SU-DHL-6 (cell line): ENCODE results near the gene TFDP2.

ENCODE experiments used
- H2AFZ ChIP-seq: fragments of 200-600 bp; sonication (generic); 2 replicates; pipeline ENCODE4 v1.6.1; 2014; ENCODE audit warnings: low read depth, mild to moderate bottlenecking, moderate library complexity, mixed read lengths, antibody characterized with exemption, low read length; ENCODE audit not compliant: severe bottlenecking
- H3F3A ChIP-seq: fragments of 200-600 bp; shearing (Covaris generic); 2 replicates; pipeline ENCODE4 v1.6.0; 2016; ENCODE audit warnings: antibody characterized with exemption, mild to moderate bottlenecking; ENCODE audit not compliant: insufficient read depth
- H3K27ac ChIP-seq: fragments of 200-600 bp; sonication (generic); 2 replicates; pipeline ENCODE4 v1.5.1; 2016; ENCODE audit warnings: low read depth, mild to moderate bottlenecking, low read length, moderate library complexity, mixed read lengths
- H3K27me3 ChIP-seq: fragments of 200-600 bp; sonication (generic), shearing (Covaris generic); 2 replicates; pipeline ENCODE4 v1.6.0; 2014; ENCODE audit warnings: mild to moderate bottlenecking, low read length
- H3K36me3 ChIP-seq: fragments of 200-600 bp; sonication (generic); 2 replicates; pipeline ENCODE4 v1.6.1; 2014; ENCODE audit warnings: mild to moderate bottlenecking, low read length, mixed read lengths
- H3K4me2 ChIP-seq: fragments of 300-600, 200-600 bp; shearing (Covaris generic), sonication (generic); 2 replicates; pipeline ENCODE4 v1.6.0; 2014; ENCODE audit warnings: low read length, low read depth, mild to moderate bottlenecking; ENCODE audit not compliant: poor library complexity, severe bottlenecking
- H3K4me3 ChIP-seq: fragments of 200-600 bp; sonication (generic); 2 replicates; pipeline ENCODE4 v1.5.1; 2014; ENCODE audit warnings: antibody characterized with exemption, low read length, mild to moderate bottlenecking, mixed read lengths; ENCODE audit not compliant: insufficient read depth, poor library complexity, severe bottlenecking
- H3K79me2 ChIP-seq: fragments of 200-600 bp; sonication (generic); 2 replicates; pipeline ENCODE4 v1.6.1; 2014; ENCODE audit warnings: mild to moderate bottlenecking, low read length, moderate library complexity; ENCODE audit not compliant: insufficient read depth
- H3K9ac ChIP-seq: fragments of 200-600 bp; sonication (generic); 2 replicates; pipeline ENCODE4 v1.7.0; 2014; ENCODE audit warnings: mild to moderate bottlenecking, low read length
- H3K9me2 ChIP-seq: fragments of 200-600 bp; sonication (generic); replicated peaks from 2 replicates; pipeline ENCODE4 v1.6.1; 2014; ENCODE audit warnings: low read length; ENCODE audit not compliant: insufficient read depth
- H3K9me3 ChIP-seq: fragments of 200-600 bp; sonication (generic); 2 replicates; pipeline ENCODE4 v1.6.1; 2014; ENCODE audit warnings: low read length, mixed read lengths; ENCODE audit not compliant: insufficient read depth
- H4K20me1 ChIP-seq: fragments of 200-600 bp; sonication (generic); 2 replicates; pipeline ENCODE4 v1.6.1; 2014; ENCODE audit warnings: low read depth, mild to moderate bottlenecking, antibody characterized with exemption, low read length, moderate library complexity, mixed read lengths
- CTCF ChIP-seq: fragments of 200-600 bp; sonication (generic); IDR thresholded peaks from one replicate; pipeline ENCODE4 v1.5.1; 2017; ENCODE audit warnings: antibody characterized with exemption, mild to moderate bottlenecking, low read length, moderate library complexity; ENCODE audit not compliant: insufficient read depth, poor library complexity, severe bottlenecking
- EZH2phosphoT487 ChIP-seq: fragments of 200-600 bp; sonication (generic), shearing (Covaris generic); conservative IDR thresholded peaks from 2 replicates; pipeline ENCODE4 v1.6.1; 2018; ENCODE audit warnings: mild to moderate bottlenecking, antibody characterized with exemption, low read length, moderate library complexity, mixed read lengths

Gene TFDP2

GRCh38 chr3:142013993-142014392 is 135.4 kb downstream of the TFDP2 start:
- Histone ChIP-seq H2AFZ (no peak overlapping the region), H3K36me3 (no peaks in the 10 kb centered on the region), H4K20me1 (no peaks in the 10 kb centered on the region), H3K27me3 (no peaks in the 10 kb centered on the region), H3K9me3 (no peaks in the 10 kb centered on the region), H3K9me2 (no peaks in the 10 kb centered on the region), H3F3A (no peaks in the 10 kb centered on the region), H3K4me2 (no peak overlapping the region), H3K79me2 (no peaks in the 10 kb centered on the region), H3K9ac (no peak overlapping the region), H3K27ac (no peak overlapping the region), H3K4me3 (no peak overlapping the region)
- no peak for TF ChIP-seq CTCF
- TF ChIP-seq EZH2phosphoT487, result no peak

GRCh38 chr3:142013326-142013980 is 135.9 kb downstream of the TFDP2 start:
- no peak overlapping the region for H3K27ac ChIP-seq
- H4K20me1 ChIP-seq, result no peaks in the 10 kb centered on the region
- H3K79me2 ChIP-seq, result no peaks in the 10 kb centered on the region
- H3K4me3 ChIP-seq, result no peak overlapping the region
- TF ChIP-seq CTCF (no peak), EZH2phosphoT487 (no peak)
- H3K27me3 ChIP-seq, result no peaks in the 10 kb centered on the region
- H3K4me2 ChIP-seq, result no peak overlapping the region
- H3F3A ChIP-seq, result no peaks in the 10 kb centered on the region
- H3K9me2 ChIP-seq, result no peaks in the 10 kb centered on the region
- no peaks in the 10 kb centered on the region for H3K36me3 ChIP-seq
- H3K9ac ChIP-seq, result no peak overlapping the region
- H3K9me3 ChIP-seq, result no peaks in the 10 kb centered on the region
- H2AFZ ChIP-seq, result no peak overlapping the region

GRCh38 chr3:142009029-142009428 is 140.3 kb downstream of the TFDP2 start:
- Histone ChIP-seq H3K9me3 (no peaks in the 10 kb centered on the region), H3F3A (no peaks in the 10 kb centered on the region), H3K27ac (no peak overlapping the region), H3K9ac (no peak overlapping the region), H4K20me1 (no peaks in the 10 kb centered on the region), H3K4me3 (no peak overlapping the region), H3K4me2 (no peak overlapping the region), H2AFZ (no peak overlapping the region), H3K79me2 (no peaks in the 10 kb centered on the region), H3K27me3 (no peaks in the 10 kb centered on the region), H3K9me2 (no peaks in the 10 kb centered on the region), H3K36me3 (no peaks in the 10 kb centered on the region)
- TF ChIP-seq CTCF (no peak), EZH2phosphoT487 (no peak)
